ENCODE data around the gene BCR.

GRCh38 chr22:23277583-23278295, 97.4 kb downstream of the BCR start:
- no peak for TF ChIP-seq CTCF (IDR thresholded peaks at IDR 0.05)
- TF ChIP-seq POLR2AphosphoS5 (IDR thresholded peaks at IDR 0.05): no peak
- TF ChIP-seq POLR2A (IDR thresholded peaks at IDR 0.05): no peak
